BLaER1 (cell line): ENCODE measurements around the gene ADAM10.
A peak's percentile ranks its signal among the peaks of the same experiment; 100 is the strongest.

ENCODE experiments used
- H3K27ac ChIP-seq: shearing (Covaris generic); formaldehyde crosslinking; 2 replicates; pipeline ENCODE4 v1.8.1; 2022
- H3K27me3 ChIP-seq: shearing (Covaris generic); formaldehyde crosslinking; 2 replicates; pipeline ENCODE4 v1.8.1; 2022
- H3K36me3 ChIP-seq: shearing (Covaris generic); formaldehyde crosslinking; 2 replicates; pipeline ENCODE4 v1.8.1; 2022
- H3K4me1 ChIP-seq: shearing (Covaris generic); formaldehyde crosslinking; 2 replicates; pipeline ENCODE4 v1.8.1; 2022
- H3K4me2 ChIP-seq: shearing (Covaris generic); formaldehyde crosslinking; 2 replicates; pipeline ENCODE4 v1.8.1; 2022
- H3K4me3 ChIP-seq: shearing (Covaris generic); formaldehyde crosslinking; 2 replicates; pipeline ENCODE4 v1.8.1; 2022
- H3K9ac ChIP-seq: shearing (Covaris generic); formaldehyde crosslinking; 2 replicates; pipeline ENCODE4 v1.8.1; 2022
- H3K9me3 ChIP-seq: shearing (Covaris generic); formaldehyde crosslinking; 2 replicates; pipeline ENCODE4 v1.8.1; 2022
- H4K20me1 ChIP-seq: shearing (Covaris generic); formaldehyde crosslinking; 2 replicates; pipeline ENCODE4 v1.8.1; 2022
- Cebpa-rat ChIP-seq: shearing (Covaris generic); IDR thresholded peaks from 2 replicates; pipeline ENCODE4 v1.8.1; 2022

Gene ADAM10

GRCh38 chr15:58546635-58547627 is 202.6 kb downstream of the ADAM10 start:
- no peak for TF ChIP-seq Cebpa-rat
- Histone ChIP-seq H3K9ac (no peak overlapping the region), H4K20me1 (no peaks in the 10 kb centered on the region), H3K36me3 (peaks cover 19% of the 10 kb centered on the region), H3K4me1 (peaks cover 68% of the 10 kb centered on the region), H3K9me3 (peaks cover 28% of the 10 kb centered on the region), H3K27ac (peak overlapping the region; percentile 96; the same call in 1 of the 2 replicates), H3K27me3 (no peaks in the 10 kb centered on the region), H3K4me3 (no peak overlapping the region), H3K4me2 (peak overlapping the region; percentile 91)

- H4K20me1 ChIP-seq, result no peaks in the 10 kb centered on the region
- H3K27ac ChIP-seq, result peak overlapping the region; percentile 23; the same call in 1 of the 2 replicates
- H3K27me3 ChIP-seq, result no peaks in the 10 kb centered on the region
- no peak overlapping the region for H3K4me3 ChIP-seq
- no peak overlapping the region for H3K4me2 ChIP-seq
- peaks cover 19% of the 10 kb centered on the region for H3K36me3 ChIP-seq
- H3K9ac ChIP-seq, result no peak overlapping the region
- peaks cover 60% of the 10 kb centered on the region for H3K4me1 ChIP-seq
- H3K9me3 ChIP-seq, result peaks cover 28% of the 10 kb centered on the region
- TF ChIP-seq Cebpa-rat, result no peak
These were observed 203.4 kb downstream of the ADAM10 start for GRCh38 chr15:58546066-58546591.

- peaks cover 19% of the 10 kb centered on the region for H3K36me3 ChIP-seq
- peaks cover 28% of the 10 kb centered on the region for H3K9me3 ChIP-seq
- peak overlapping the region; percentile 23; the same call in 1 of the 2 replicates for H3K27ac ChIP-seq
- H4K20me1 ChIP-seq, result no peaks in the 10 kb centered on the region
- H3K27me3 ChIP-seq, result no peaks in the 10 kb centered on the region
- TF ChIP-seq Cebpa-rat, result no peak
- H3K9ac ChIP-seq, result no peak overlapping the region
- H3K4me3 ChIP-seq, result no peak overlapping the region
- peaks cover 53% of the 10 kb centered on the region for H3K4me1 ChIP-seq
- H3K4me2 ChIP-seq, result no peak overlapping the region
These were observed 204.0 kb downstream of the ADAM10 start for GRCh38 chr15:58545307-58546065.

- H4K20me1 ChIP-seq, result no peaks in the 10 kb centered on the region
- no peaks in the 10 kb centered on the region for H3K27me3 ChIP-seq
- peaks cover 28% of the 10 kb centered on the region for H3K9me3 ChIP-seq
- H3K4me2 ChIP-seq, result no peak overlapping the region
- H3K9ac ChIP-seq, result no peak overlapping the region
- no peak overlapping the region for H3K27ac ChIP-seq
- no peak for TF ChIP-seq Cebpa-rat
- peaks cover 53% of the 10 kb centered on the region for H3K4me1 ChIP-seq
- H3K4me3 ChIP-seq, result no peak overlapping the region
- H3K36me3 ChIP-seq, result peaks cover 19% of the 10 kb centered on the region
These were observed 204.8 kb downstream of the ADAM10 start for GRCh38 chr15:58544756-58545155.

GRCh38 chr15:58543664-58544335 is 205.7 kb downstream of the ADAM10 start:
- Histone ChIP-seq H3K36me3 (peaks cover 20% of the 10 kb centered on the region), H3K9me3 (peaks cover 30% of the 10 kb centered on the region), H3K4me3 (no peak overlapping the region), H3K4me2 (no peak overlapping the region), H3K27ac (no peak overlapping the region), H3K4me1 (peaks cover 49% of the 10 kb centered on the region), H4K20me1 (no peaks in the 10 kb centered on the region), H3K9ac (no peak overlapping the region), H3K27me3 (no peaks in the 10 kb centered on the region)
- no peak for TF ChIP-seq Cebpa-rat

- H3K36me3 ChIP-seq, result peaks cover 28% of the 10 kb centered on the region
- peaks cover 28% of the 10 kb centered on the region; the same call in 1 of the 2 replicates for H3K4me1 ChIP-seq
- no peak overlapping the region for H3K4me3 ChIP-seq
- H3K9me3 ChIP-seq, result peaks cover 32% of the 10 kb centered on the region
- H3K27ac ChIP-seq, result no peak overlapping the region
- H3K27me3 ChIP-seq, result no peaks in the 10 kb centered on the region
- no peak overlapping the region for H3K9ac ChIP-seq
- no peaks in the 10 kb centered on the region for H4K20me1 ChIP-seq
- no peak for TF ChIP-seq Cebpa-rat
- no peak overlapping the region for H3K4me2 ChIP-seq
These were observed 208.0 kb downstream of the ADAM10 start for GRCh38 chr15:58541410-58542087.

GRCh38 chr15:58539548-58539947 is 210.0 kb downstream of the ADAM10 start:
- no peak overlapping the region for H3K27ac ChIP-seq
- no peaks in the 10 kb centered on the region for H3K27me3 ChIP-seq
- H3K4me1 ChIP-seq, result peaks cover 13% of the 10 kb centered on the region; the same call in 1 of the 2 replicates
- peak overlapping the region; percentile 6; the same call in 1 of the 2 replicates for H3K4me2 ChIP-seq
- no peak overlapping the region for H3K4me3 ChIP-seq
- TF ChIP-seq Cebpa-rat, result no peak
- no peaks in the 10 kb centered on the region for H4K20me1 ChIP-seq
- peaks cover 17% of the 10 kb centered on the region for H3K9me3 ChIP-seq
- no peak overlapping the region; the same call in 1 of the 2 replicates for H3K9ac ChIP-seq
- H3K36me3 ChIP-seq, result peaks cover 17% of the 10 kb centered on the region; the same call in 1 of the 2 replicates

GRCh38 chr15:58538901-58539300 is 210.6 kb downstream of the ADAM10 start:
- H3K4me3 ChIP-seq, result no peak overlapping the region
- peaks cover 12% of the 10 kb centered on the region for H3K9me3 ChIP-seq
- no peak overlapping the region for H3K27ac ChIP-seq
- peaks cover 17% of the 10 kb centered on the region; the same call in 1 of the 2 replicates for H3K36me3 ChIP-seq
- no peak overlapping the region for H3K4me2 ChIP-seq
- H4K20me1 ChIP-seq, result no peaks in the 10 kb centered on the region
- H3K4me1 ChIP-seq, result peaks cover 20% of the 10 kb centered on the region
- no peak for TF ChIP-seq Cebpa-rat
- no peak overlapping the region for H3K9ac ChIP-seq
- H3K27me3 ChIP-seq, result no peaks in the 10 kb centered on the region
